T-helper 1 cell treated with Interleukin-12 subunit alpha and Interleukin-12 subunit beta and Interleukin-4 antibody, amounts not matched to agents 30 μg/mL and 1 μg/mL, for 36 hours (primary cell): ENCODE data around the gene CPSF3.

Experiments
- H3K27ac Mint-ChIP-seq: one replicate; pipeline ENCODE4 v1.8.0; 2021; ENCODE audit warnings: mild to moderate bottlenecking, mixed read lengths
- H3K27me3 Mint-ChIP-seq: one replicate; pipeline ENCODE4 v1.8.0; 2021; ENCODE audit warnings: low read depth, mixed read lengths
- H3K36me3 Mint-ChIP-seq: one replicate; pipeline ENCODE4 v1.8.0; 2021; ENCODE audit warnings: low read depth, mixed read lengths
- H3K4me1 Mint-ChIP-seq: one replicate; pipeline ENCODE4 v1.8.0; 2021; ENCODE audit warnings: low read depth, mixed read lengths
- H3K4me3 Mint-ChIP-seq: one replicate; pipeline ENCODE4 v1.8.0; 2021; ENCODE audit warnings: mild to moderate bottlenecking, moderate library complexity, mixed read lengths
- H3K9me3 Mint-ChIP-seq: one replicate; pipeline ENCODE4 v1.8.0; 2021; ENCODE audit warnings: mixed read lengths

Gene CPSF3

GRCh38 chr2:9423100-9423921 lies at the start of gene CPSF3, which contains the start of gene ITGB1BP1:
CPSF3 (plus strand) TSS chr2:9423654; CDS start chr2:9423774, 120 bp downstream.
ITGB1BP1 (minus strand) TSS chr2:9423528; CDS start chr2:9418697, 4,831 bp downstream.
- H3K4me3 Mint-ChIP-seq: peak within 1 kb of the TSS; percentile 92

GRCh38 chr2:9374071-9374730 lies 49.3 kb upstream of the CPSF3 start:
- no peaks in the 10 kb centered on the region for H3K36me3 Mint-ChIP-seq
- no peak overlapping the region for H3K4me3 Mint-ChIP-seq
- H3K9me3 Mint-ChIP-seq: no peaks in the 10 kb centered on the region
- H3K27me3 Mint-ChIP-seq: peaks cover 3% of the 10 kb centered on the region
- no peaks in the 10 kb centered on the region for H3K4me1 Mint-ChIP-seq
- H3K27ac Mint-ChIP-seq: no peak overlapping the region

More at GRCh38 chr2:9423100-9423921, at the start of gene CPSF3, which contains the start of gene ITGB1BP1:
- Mint-ChIP-seq H3K36me3 (peaks cover 16% of the 10 kb centered on the region), H3K27ac (peak within 1 kb of the TSS; percentile 98), H3K4me1 (peaks cover 30% of the 10 kb centered on the region), H3K9me3 (no peaks in the 10 kb centered on the region), H3K27me3 (no peaks in the 10 kb centered on the region)

DNA sequence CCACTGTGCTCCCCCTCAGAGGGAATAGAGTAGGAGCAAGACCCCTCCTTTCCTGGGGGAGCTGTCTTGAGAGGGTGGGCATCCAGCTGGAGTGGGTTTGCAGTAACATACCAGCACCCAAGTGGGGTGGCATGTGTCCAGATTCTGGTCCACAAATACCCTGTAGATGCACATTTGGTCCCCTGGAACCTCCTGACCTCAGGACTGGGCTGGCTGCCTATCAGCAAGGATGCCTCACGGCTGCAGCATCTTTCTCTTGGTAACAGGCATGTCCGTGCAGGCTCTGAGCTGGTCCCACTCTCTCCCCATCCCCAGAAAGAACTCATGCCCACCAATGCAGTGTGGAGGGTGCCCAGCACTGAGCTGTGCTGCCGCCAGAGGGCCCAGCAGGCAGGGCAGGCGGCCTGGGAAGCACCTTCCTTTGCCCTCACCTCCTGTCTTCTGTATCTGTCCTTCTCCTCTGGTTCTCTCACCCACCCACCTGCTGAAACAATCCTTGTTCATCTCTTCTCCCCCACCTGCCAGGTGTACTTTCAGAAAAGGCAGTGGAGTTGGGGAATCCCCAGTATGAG lies 47.5 kb upstream of the CPSF3 start:
- H3K27me3 Mint-ChIP-seq: peaks cover 3% of the 10 kb centered on the region
- no peaks in the 10 kb centered on the region for H3K4me1 Mint-ChIP-seq
- no peaks in the 10 kb centered on the region for H3K36me3 Mint-ChIP-seq

DNA sequence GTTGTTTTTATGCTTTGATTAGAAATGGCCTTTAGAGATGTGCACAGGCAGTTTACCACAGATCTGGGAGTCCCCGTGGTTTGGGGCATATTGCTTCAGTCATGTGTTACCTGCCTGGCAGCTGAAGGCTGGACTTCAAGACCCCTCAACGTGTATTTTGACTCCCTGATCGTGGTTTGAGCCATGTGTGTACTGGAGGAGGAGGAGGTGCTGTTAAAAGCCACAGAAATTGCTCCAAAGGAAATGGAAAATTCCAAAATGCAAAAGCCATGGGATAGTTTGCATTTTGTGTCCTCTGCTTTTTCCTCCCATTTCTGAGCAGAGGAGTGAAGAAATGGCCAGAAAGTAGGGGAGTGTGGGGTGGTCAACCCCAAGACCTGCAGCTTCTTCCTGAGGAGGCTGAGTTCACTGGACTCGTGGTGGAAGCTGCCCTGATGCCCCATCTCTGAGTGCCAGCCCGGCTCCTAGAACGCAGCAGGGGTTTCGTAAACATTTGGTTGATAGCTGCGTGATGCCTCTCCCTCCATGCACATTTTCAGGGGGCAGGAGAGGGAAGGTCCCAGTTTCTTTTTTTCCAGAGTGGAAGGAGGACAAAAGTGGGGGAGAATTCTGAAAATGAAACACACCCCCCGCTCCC lies 45.9 kb upstream of the CPSF3 start:
- Mint-ChIP-seq H3K27ac (no peak overlapping the region), H3K4me3 (no peak overlapping the region), H3K36me3 (no peaks in the 10 kb centered on the region), H3K27me3 (peaks cover 3% of the 10 kb centered on the region), H3K4me1 (no peaks in the 10 kb centered on the region), H3K9me3 (no peaks in the 10 kb centered on the region)

More for the DNA sequence above, 47.5 kb upstream of the CPSF3 start:
- Mint-ChIP-seq H3K27ac (no peak overlapping the region), H3K9me3 (no peaks in the 10 kb centered on the region), H3K4me3 (no peak overlapping the region)

- no peak overlapping the region for H3K27ac Mint-ChIP-seq
- H3K36me3 Mint-ChIP-seq: no peaks in the 10 kb centered on the region
- H3K9me3 Mint-ChIP-seq: no peaks in the 10 kb centered on the region
- no peak overlapping the region for H3K4me3 Mint-ChIP-seq
- H3K27me3 Mint-ChIP-seq: peaks cover 3% of the 10 kb centered on the region
- H3K4me1 Mint-ChIP-seq: no peaks in the 10 kb centered on the region
These were observed 44.7 kb upstream of the CPSF3 start for GRCh38 chr2:9378433-9379390.

DNA sequence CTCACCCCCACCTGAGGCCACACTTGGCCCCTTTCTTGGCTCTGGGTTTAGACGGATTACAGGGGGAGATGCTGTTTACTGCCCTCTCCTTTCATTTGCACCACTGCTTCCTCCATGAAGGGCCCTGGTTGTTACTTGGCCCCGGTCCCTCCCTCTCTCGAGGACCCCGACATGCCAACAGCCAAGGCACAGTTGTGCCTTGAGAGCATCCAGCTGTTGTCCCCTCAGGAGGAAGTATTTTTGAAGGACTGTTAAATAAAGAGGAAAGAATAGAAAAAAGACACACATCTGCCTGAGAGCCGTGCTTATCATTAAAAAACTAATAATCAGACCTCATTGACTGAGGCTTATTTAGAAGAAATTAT lies 44.1 kb upstream of the CPSF3 start:
- no peaks in the 10 kb centered on the region for H3K36me3 Mint-ChIP-seq
- H3K4me3 Mint-ChIP-seq: no peak overlapping the region
- no peaks in the 10 kb centered on the region for H3K4me1 Mint-ChIP-seq
- peaks cover 3% of the 10 kb centered on the region for H3K27me3 Mint-ChIP-seq
- H3K27ac Mint-ChIP-seq: no peak overlapping the region
- H3K9me3 Mint-ChIP-seq: no peaks in the 10 kb centered on the region

DNA sequence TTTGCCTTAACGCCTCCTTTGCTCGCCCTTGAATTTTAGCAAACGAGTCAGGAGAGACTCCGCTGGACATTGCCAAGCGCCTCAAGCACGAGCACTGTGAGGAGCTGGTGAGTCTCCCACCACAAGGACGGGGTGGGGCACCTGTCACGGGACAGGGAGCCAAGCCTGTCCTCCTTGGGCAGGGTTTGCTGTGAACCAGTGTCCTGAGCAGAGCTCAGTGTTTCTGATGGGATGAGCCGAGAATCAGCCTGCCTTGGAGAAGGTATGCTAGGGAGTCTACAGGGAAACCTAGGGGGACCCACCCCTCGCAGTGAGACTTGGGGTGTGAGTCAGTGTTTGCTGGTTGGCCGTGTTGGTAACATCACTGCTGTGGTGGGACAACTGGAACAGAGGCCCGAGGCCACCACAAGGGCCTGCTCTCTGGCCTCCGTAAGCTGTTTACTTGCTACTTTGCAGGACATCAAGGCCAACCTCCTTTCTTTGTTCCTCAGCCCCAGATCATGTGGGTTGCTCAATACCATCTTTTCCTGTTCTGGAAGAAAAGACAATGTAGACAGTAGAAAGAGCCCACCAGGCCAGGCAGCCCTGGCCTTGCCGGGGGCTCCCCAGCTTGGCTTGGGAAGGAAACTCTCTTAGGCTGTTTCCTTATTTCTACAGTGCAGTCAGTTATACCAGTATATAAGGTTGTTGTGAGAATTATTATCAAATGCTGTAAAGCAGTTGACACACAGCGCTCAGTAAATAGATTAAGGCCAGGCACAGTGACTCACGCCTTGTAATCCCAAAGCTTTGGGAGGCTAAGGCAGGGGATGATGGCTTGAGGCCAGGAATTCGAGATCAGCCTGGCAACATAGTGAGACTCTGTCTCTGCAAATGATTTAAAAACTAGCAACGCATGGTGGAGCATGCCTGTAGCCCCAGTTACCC lies 42.5 kb upstream of the CPSF3 start:
- Mint-ChIP-seq H3K27me3 (peaks cover 3% of the 10 kb centered on the region), H3K36me3 (no peaks in the 10 kb centered on the region), H3K4me1 (no peaks in the 10 kb centered on the region), H3K4me3 (no peak overlapping the region), H3K9me3 (no peaks in the 10 kb centered on the region), H3K27ac (no peak overlapping the region)

- H3K36me3 Mint-ChIP-seq: no peaks in the 10 kb centered on the region
- H3K27ac Mint-ChIP-seq: no peak overlapping the region
- H3K4me3 Mint-ChIP-seq: no peak overlapping the region
- H3K4me1 Mint-ChIP-seq: no peaks in the 10 kb centered on the region
- H3K9me3 Mint-ChIP-seq: no peaks in the 10 kb centered on the region
- H3K27me3 Mint-ChIP-seq: no peaks in the 10 kb centered on the region
These were observed 40.7 kb upstream of the CPSF3 start for GRCh38 chr2:9382604-9383235.

GRCh38 chr2:9384521-9384920 lies 38.9 kb upstream of the CPSF3 start:
- Mint-ChIP-seq H3K4me3 (no peak overlapping the region), H3K27me3 (no peaks in the 10 kb centered on the region), H3K27ac (no peak overlapping the region), H3K4me1 (no peaks in the 10 kb centered on the region), H3K36me3 (no peaks in the 10 kb centered on the region), H3K9me3 (no peaks in the 10 kb centered on the region)

DNA sequence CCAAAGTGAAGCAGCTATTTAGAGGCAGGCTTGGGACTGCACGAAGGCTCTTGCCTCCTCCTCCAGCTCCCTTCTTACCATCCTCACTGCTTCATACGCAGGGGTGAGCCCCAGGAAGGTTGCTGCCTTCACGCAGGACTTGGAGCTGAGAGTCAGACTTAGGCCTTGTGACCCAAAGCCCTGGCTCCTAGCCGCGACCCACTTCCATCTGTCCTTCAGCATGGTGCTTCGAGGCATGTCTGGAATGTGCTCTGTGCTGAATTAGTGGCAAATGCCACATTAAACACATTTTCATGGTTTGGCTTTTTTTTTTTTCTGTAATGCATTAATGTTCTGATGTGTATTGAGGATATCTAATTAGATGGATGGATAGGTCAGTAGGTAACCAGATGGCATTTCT lies 37.6 kb upstream of the CPSF3 start:
- no peaks in the 10 kb centered on the region for H3K27me3 Mint-ChIP-seq
- no peaks in the 10 kb centered on the region for H3K36me3 Mint-ChIP-seq
- H3K9me3 Mint-ChIP-seq: no peaks in the 10 kb centered on the region
- no peaks in the 10 kb centered on the region for H3K4me1 Mint-ChIP-seq
- no peak overlapping the region for H3K4me3 Mint-ChIP-seq
- H3K27ac Mint-ChIP-seq: no peak overlapping the region

- Mint-ChIP-seq H3K27me3 (no peaks in the 10 kb centered on the region), H3K36me3 (no peaks in the 10 kb centered on the region), H3K4me1 (no peaks in the 10 kb centered on the region), H3K27ac (no peak overlapping the region), H3K9me3 (no peaks in the 10 kb centered on the region), H3K4me3 (no peak overlapping the region)
These were observed 35.2 kb upstream of the CPSF3 start for GRCh38 chr2:9388199-9388681.

- Mint-ChIP-seq H3K9me3 (no peaks in the 10 kb centered on the region), H3K27ac (no peak overlapping the region), H3K27me3 (no peaks in the 10 kb centered on the region), H3K4me3 (no peak overlapping the region), H3K4me1 (no peaks in the 10 kb centered on the region), H3K36me3 (no peaks in the 10 kb centered on the region)
These were observed 34.2 kb upstream of the CPSF3 start for GRCh38 chr2:9388950-9389911.
